ENCODE data around the gene BANP. TPM values are rescaled to one million over a fixed set of nuclear protein-coding genes. Genes with fewer than 3 reads are reported as not detected.

Gene BANP
- total and polyA plus RNA-seq, 4 experiments from 2014 or later, result 10.7 to 72.7 (median 44.1) TPM

DNA sequence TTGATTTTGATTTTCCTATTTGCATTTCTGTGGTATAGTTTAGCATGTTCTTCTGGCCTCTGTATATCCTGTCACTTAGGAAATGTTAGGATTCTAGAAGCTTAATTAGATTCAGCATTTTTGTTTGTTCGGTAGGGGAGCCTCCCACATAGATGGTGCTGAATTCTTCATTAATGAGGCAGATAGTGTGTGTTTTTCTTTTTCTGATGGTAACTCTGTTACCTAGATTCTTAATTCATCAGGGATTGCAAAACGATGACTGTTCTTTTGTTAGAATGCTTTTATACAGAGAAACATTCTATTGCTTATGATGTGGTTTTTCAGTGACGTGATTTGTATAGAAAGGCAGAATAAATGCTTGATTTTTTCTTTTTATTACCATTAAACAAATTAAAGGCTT is 19.0 kb downstream of the BANP start:
- H3K27me3 Mint-ChIP-seq, result no peaks in the 10 kb centered on the region
- intact Hi-C loops (cut with micrococcal nuclease), result no loop called here
- peaks cover 20% of the 10 kb centered on the region for H3K4me1 ChIP-seq (ENCODE audit: insufficient read depth, low read length)
- no peak for DNase-seq
- no peak overlapping the region for H3K4me3 Mint-ChIP-seq
- ChIA-PET CTCF (ENCODE audit: partially characterized antibody) (no interaction called here), POLR2A (ENCODE audit: partially characterized antibody) (no interaction called here)
- H3K36me3 Mint-ChIP-seq, result peaks cover 35 to 44% of the 10 kb centered on the region in 2 donors
- no peak overlapping the region for H3K4me3 ChIP-seq (ENCODE audit: low read length in 2 of 2)
- no peak overlapping the region for H3K27ac Mint-ChIP-seq
- H3K27me3 ChIP-seq (ENCODE audit: insufficient read depth, low read length), result no peaks in the 10 kb centered on the region
- H3K36me3 ChIP-seq (ENCODE audit: insufficient read depth, low read length), result peaks cover 4% of the 10 kb centered on the region
- peaks cover 19 to 51% (median 29%) of the 10 kb centered on the region in 4 donors for H3K4me1 Mint-ChIP-seq
- no peak overlapping the region for H3K27ac ChIP-seq (ENCODE audit: low read depth, low read length)
- H3K9me3 ChIP-seq (ENCODE audit: control insufficient read depth in 1 of 2, low read length in 2 of 2), result peaks cover 0 to 8% of the 10 kb centered on the region in 2 donors
- peaks cover 0 to 26% (median 20%) of the 10 kb centered on the region in 8 donors for H3K9me3 Mint-ChIP-seq

DNA sequence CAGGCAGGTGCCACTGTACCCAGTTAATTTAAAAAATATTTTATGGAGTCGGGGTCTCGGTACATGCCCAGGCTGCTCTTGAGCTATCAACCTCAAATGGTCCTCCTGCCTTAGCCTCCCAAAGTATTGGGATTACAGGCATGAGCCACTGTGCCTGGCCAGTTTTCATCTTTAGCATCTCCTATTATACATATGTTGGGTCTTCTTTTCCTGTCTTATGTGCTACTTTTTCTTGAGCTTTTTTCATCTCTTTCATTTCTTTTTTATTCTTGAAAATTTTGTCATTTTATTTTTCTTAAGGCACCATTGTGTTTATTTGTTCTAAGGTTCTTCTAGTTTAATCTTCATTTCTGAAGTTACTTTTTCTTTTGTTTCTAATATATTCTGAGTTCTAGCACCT is 20.7 kb downstream of the BANP start:
- H3K4me1 Mint-ChIP-seq, result peaks cover 12 to 41% (median 22%) of the 10 kb centered on the region in 4 donors
- intact Hi-C loops (cut with micrococcal nuclease), result no loop called here
- CTCF ChIA-PET (ENCODE audit: partially characterized antibody), result no interaction called here
- no peak for DNase-seq
- H3K9me3 Mint-ChIP-seq, result peaks cover 0 to 26% (median 20%) of the 10 kb centered on the region in 8 donors
- POLR2A ChIA-PET (ENCODE audit: partially characterized antibody), result interaction anchor here (1.4 kb wide), 1 partner anchor 8 kb away, joined by 3 read pairs; no protein-coding TSS in a partner anchor
- Histone ChIP-seq H3K36me3 (ENCODE audit: insufficient read depth, low read length) (peaks cover 5% of the 10 kb centered on the region), H3K9me3 (ENCODE audit: control insufficient read depth in 1 of 2, low read length in 2 of 2) (peaks cover 0 to 8% of the 10 kb centered on the region in 2 donors), H3K27me3 (ENCODE audit: insufficient read depth, low read length) (no peaks in the 10 kb centered on the region), H3K4me1 (ENCODE audit: insufficient read depth, low read length) (peaks cover 5% of the 10 kb centered on the region), H3K4me3 (ENCODE audit: low read length in 2 of 2) (no peak overlapping the region), H3K27ac (ENCODE audit: low read depth, low read length) (no peak overlapping the region)
- H3K36me3 Mint-ChIP-seq, result peaks cover 45 to 49% of the 10 kb centered on the region in 2 donors
- H3K4me3 Mint-ChIP-seq, result no peak overlapping the region
- H3K27ac Mint-ChIP-seq, result peak overlapping the region in 1 of 7 donors; percentile 12
- H3K27me3 Mint-ChIP-seq, result no peaks in the 10 kb centered on the region

DNA sequence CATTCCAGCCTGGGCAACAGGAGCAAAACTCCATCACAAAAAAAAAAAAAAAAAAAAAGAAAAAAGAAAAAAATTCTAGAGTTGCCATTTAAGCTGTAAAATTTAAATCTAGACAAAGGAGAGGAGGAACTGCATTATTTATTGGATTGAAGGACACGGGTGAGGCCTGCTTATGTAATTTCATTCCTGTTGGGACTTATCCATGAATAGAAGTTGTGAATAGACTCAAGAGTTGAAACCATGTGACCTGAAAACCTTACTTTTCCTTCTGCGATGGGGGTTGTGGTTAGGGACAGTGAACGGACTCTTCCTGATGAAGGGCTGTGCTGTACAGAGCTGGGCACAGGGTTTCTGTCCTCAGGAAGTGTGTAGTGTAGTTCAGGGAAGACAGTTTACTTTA is 22.5 kb downstream of the BANP start:
- ChIA-PET POLR2A (ENCODE audit: partially characterized antibody) (no interaction called here), CTCF (ENCODE audit: partially characterized antibody) (no interaction called here)
- Histone ChIP-seq H3K9me3 (ENCODE audit: control insufficient read depth in 1 of 2, low read length in 2 of 2) (peaks cover 0 to 8% of the 10 kb centered on the region in 2 donors), H3K27me3 (ENCODE audit: insufficient read depth, low read length) (no peaks in the 10 kb centered on the region), H3K4me1 (ENCODE audit: insufficient read depth, low read length) (peaks cover 2% of the 10 kb centered on the region), H3K4me3 (ENCODE audit: low read length in 2 of 2) (no peak overlapping the region), H3K36me3 (ENCODE audit: insufficient read depth, low read length) (peaks cover 5% of the 10 kb centered on the region), H3K27ac (ENCODE audit: low read depth, low read length) (no peak overlapping the region)
- peaks cover 12 to 43% (median 19%) of the 10 kb centered on the region in 4 donors for H3K4me1 Mint-ChIP-seq
- no peaks in the 10 kb centered on the region for H3K27me3 Mint-ChIP-seq
- peaks cover 0 to 26% (median 20%) of the 10 kb centered on the region in 8 donors for H3K9me3 Mint-ChIP-seq
- peaks cover 47 to 53% of the 10 kb centered on the region in 2 donors for H3K36me3 Mint-ChIP-seq
- DNase-seq, result no peak
- no peak overlapping the region for H3K4me3 Mint-ChIP-seq
- intact Hi-C loops (cut with micrococcal nuclease), result no loop called here
- peak overlapping the region in 1 of 7 donors; percentile 75 for H3K27ac Mint-ChIP-seq

GRCh38 chr16:87974178-87974577 is 22.9 kb downstream of the BANP start:
- peaks cover 5% of the 10 kb centered on the region for H3K36me3 ChIP-seq (ENCODE audit: insufficient read depth, low read length)
- peaks cover 11 to 43% (median 17%) of the 10 kb centered on the region in 4 donors for H3K4me1 Mint-ChIP-seq
- no peaks in the 10 kb centered on the region for H3K4me1 ChIP-seq (ENCODE audit: insufficient read depth, low read length)
- peaks cover 0 to 8% of the 10 kb centered on the region in 2 donors for H3K9me3 ChIP-seq (ENCODE audit: control insufficient read depth in 1 of 2, low read length in 2 of 2)
- H3K27ac Mint-ChIP-seq, result peak overlapping the region in 4 of 7 donors; percentile 13 to 88 (median 56)
- H3K4me3 Mint-ChIP-seq, result no peak overlapping the region
- H3K36me3 Mint-ChIP-seq, result peaks cover 49 to 58% of the 10 kb centered on the region in 2 donors
- DNase-seq, result no peak
- H3K27me3 Mint-ChIP-seq, result no peaks in the 10 kb centered on the region
- ChIA-PET CTCF (ENCODE audit: partially characterized antibody) (no interaction called here), POLR2A (ENCODE audit: partially characterized antibody) (no interaction called here)
- H3K9me3 Mint-ChIP-seq, result peaks cover 0 to 26% (median 20%) of the 10 kb centered on the region in 8 donors
- no peak overlapping the region for H3K4me3 ChIP-seq (ENCODE audit: low read length in 2 of 2)
- no peaks in the 10 kb centered on the region for H3K27me3 ChIP-seq (ENCODE audit: insufficient read depth, low read length)
- intact Hi-C loops (cut with micrococcal nuclease), result no loop called here
- H3K27ac ChIP-seq (ENCODE audit: low read depth, low read length), result no peak overlapping the region

DNA sequence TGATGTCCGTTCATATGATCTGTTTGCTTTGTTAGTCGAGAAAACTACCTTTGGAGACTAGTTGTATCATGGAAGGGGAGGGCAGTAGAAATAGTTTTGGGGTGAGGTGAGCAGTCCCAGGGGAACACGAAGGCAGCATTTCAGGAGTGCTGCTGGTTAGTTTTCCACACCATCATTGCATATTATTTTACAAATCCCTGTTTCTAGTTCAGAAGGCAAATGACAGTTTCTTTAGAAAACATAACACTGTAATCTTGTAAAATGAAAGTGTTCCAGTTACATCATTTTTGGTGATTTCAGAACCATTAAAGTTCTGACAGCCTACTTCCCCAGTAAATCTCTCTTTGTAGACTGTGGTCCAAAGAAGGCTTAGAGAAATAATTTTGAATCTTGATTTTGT is 25.4 kb downstream of the BANP start:
- CTCF ChIA-PET (ENCODE audit: partially characterized antibody), result no interaction called here
- H3K36me3 ChIP-seq (ENCODE audit: insufficient read depth, low read length), result peaks cover 5% of the 10 kb centered on the region
- H3K4me3 ChIP-seq (ENCODE audit: low read length in 2 of 2), result no peak overlapping the region
- POLR2A ChIA-PET (ENCODE audit: partially characterized antibody), result no interaction called here
- no peaks in the 10 kb centered on the region for H3K27me3 ChIP-seq (ENCODE audit: insufficient read depth, low read length)
- peaks cover 4 to 59% (median 27%) of the 10 kb centered on the region in 4 donors for H3K4me1 Mint-ChIP-seq
- no peak overlapping the region for H3K4me3 Mint-ChIP-seq
- intact Hi-C loops (cut with micrococcal nuclease), result no loop called here
- H3K27ac ChIP-seq (ENCODE audit: low read depth, low read length), result no peak overlapping the region
- peak overlapping the region in 1 of 7 donors; percentile 60 for H3K27ac Mint-ChIP-seq
- peaks cover 0 to 6% of the 10 kb centered on the region in 2 donors for H3K9me3 ChIP-seq (ENCODE audit: control insufficient read depth in 1 of 2, low read length in 2 of 2)
- H3K36me3 Mint-ChIP-seq, result peaks cover 33 to 67% of the 10 kb centered on the region in 2 donors
- no peak for DNase-seq
- peaks cover 0 to 15% (median 12%) of the 10 kb centered on the region in 8 donors for H3K9me3 Mint-ChIP-seq
- no peaks in the 10 kb centered on the region for H3K27me3 Mint-ChIP-seq
- peaks cover 3% of the 10 kb centered on the region for H3K4me1 ChIP-seq (ENCODE audit: insufficient read depth, low read length)

DNA sequence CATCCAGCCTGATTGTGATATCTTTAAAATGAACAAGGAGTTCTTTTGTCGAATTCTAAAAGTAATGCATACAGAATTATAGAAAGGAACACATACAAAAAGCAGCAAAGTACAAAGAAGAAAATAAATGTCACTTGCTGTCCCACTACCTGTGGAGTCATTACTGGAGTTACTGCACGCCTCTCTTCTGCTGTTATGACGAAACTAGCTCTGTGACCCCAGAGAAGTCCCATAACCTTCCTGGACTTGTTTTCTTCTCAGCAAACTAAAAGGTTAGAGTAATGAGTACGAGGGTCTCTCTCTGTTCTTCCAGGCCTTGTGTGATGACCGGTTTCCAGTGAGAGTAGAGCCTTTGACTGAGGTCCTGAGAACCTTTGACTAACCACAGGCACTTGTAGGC is 26.9 kb downstream of the BANP start:
- peaks cover 4 to 65% (median 27%) of the 10 kb centered on the region in 4 donors for H3K4me1 Mint-ChIP-seq
- Histone ChIP-seq H3K4me3 (ENCODE audit: low read length in 2 of 2) (no peak overlapping the region), H3K27ac (ENCODE audit: low read depth, low read length) (no peak overlapping the region), H3K36me3 (ENCODE audit: insufficient read depth, low read length) (peaks cover 5% of the 10 kb centered on the region), H3K4me1 (ENCODE audit: insufficient read depth, low read length) (peaks cover 3% of the 10 kb centered on the region), H3K27me3 (ENCODE audit: insufficient read depth, low read length) (no peaks in the 10 kb centered on the region), H3K9me3 (ENCODE audit: control insufficient read depth in 1 of 2, low read length in 2 of 2) (no peaks in the 10 kb centered on the region)
- CTCF ChIA-PET (ENCODE audit: partially characterized antibody), result no interaction called here
- intact Hi-C loops (cut with micrococcal nuclease), result no loop called here
- H3K27me3 Mint-ChIP-seq, result no peaks in the 10 kb centered on the region
- H3K36me3 Mint-ChIP-seq, result peaks cover 31 to 72% of the 10 kb centered on the region in 2 donors
- no peak overlapping the region for H3K4me3 Mint-ChIP-seq
- no peak for DNase-seq
- peaks cover 0 to under 1% (median 0%) of the 10 kb centered on the region in 8 donors for H3K9me3 Mint-ChIP-seq
- POLR2A ChIA-PET (ENCODE audit: partially characterized antibody), result no interaction called here
- no peak overlapping the region for H3K27ac Mint-ChIP-seq

DNA sequence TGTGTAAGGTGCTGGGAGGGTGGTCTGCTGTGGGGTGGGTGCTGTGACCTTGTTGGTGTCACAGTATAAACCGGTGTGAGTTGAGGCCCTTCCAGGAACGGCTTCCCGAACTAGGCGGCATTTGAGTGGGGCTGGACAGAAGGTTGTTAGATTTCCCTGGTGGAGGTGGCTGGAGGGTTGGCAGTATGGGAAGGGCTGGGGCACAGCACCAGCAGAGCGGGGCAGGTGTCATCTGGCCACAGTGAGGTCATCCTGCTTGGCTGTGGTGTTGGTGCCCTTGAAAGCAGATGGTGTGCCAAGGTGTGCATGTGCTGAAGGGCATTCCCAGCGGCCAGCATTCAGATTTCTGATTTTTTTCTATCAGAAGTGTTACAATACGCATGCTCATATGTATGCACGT is 28.1 kb downstream of the BANP start:
- no peak overlapping the region for H3K27ac ChIP-seq (ENCODE audit: low read depth, low read length)
- POLR2A ChIA-PET (ENCODE audit: partially characterized antibody), result no interaction called here
- H3K4me3 Mint-ChIP-seq, result peak overlapping the region in 1 of 8 donors; percentile 52

More for the DNA sequence above, 28.1 kb downstream of the BANP start:
- H3K27me3 ChIP-seq (ENCODE audit: insufficient read depth, low read length), result no peaks in the 10 kb centered on the region
- intact Hi-C loops (cut with micrococcal nuclease), result no loop called here
- H3K9me3 Mint-ChIP-seq, result peaks cover 0 to 1% (median 0%) of the 10 kb centered on the region in 8 donors
- H3K27me3 Mint-ChIP-seq, result no peaks in the 10 kb centered on the region
- H3K36me3 Mint-ChIP-seq, result peaks cover 36 to 70% of the 10 kb centered on the region in 2 donors
- DNase-seq, result no peak
- H3K27ac Mint-ChIP-seq, result peak overlapping the region in 5 of 7 donors; percentile 9 to 59 (median 37)
- no peak overlapping the region for H3K4me3 ChIP-seq (ENCODE audit: low read length in 2 of 2)
- peaks cover 7% of the 10 kb centered on the region for H3K36me3 ChIP-seq (ENCODE audit: insufficient read depth, low read length)
- no peaks in the 10 kb centered on the region for H3K9me3 ChIP-seq (ENCODE audit: control insufficient read depth in 1 of 2, low read length in 2 of 2)
- peaks cover 3% of the 10 kb centered on the region for H3K4me1 ChIP-seq (ENCODE audit: insufficient read depth, low read length)
- CTCF ChIA-PET (ENCODE audit: partially characterized antibody), result no interaction called here
- H3K4me1 Mint-ChIP-seq, result peaks cover 4 to 59% (median 24%) of the 10 kb centered on the region in 4 donors

All from CD4-positive, alpha-beta memory T cell (primary cell).